HG03064 (cell line): ENCODE data around the gene STRC.
A peak's percentile ranks its signal among the peaks of the same experiment; 100 is the strongest.
"Not testable (repeated sequence)": the region's sequence is repeated elsewhere in the genome, so short reads cannot be mapped to it uniquely, and the experiment has no call there.

Source experiments
- ATAC-seq: cut with Tn5 transposase; IDR thresholded peaks from one replicate; pipeline ENCODE4 v1.9.1; 2021; ENCODE audit warnings: low read depth; ENCODE audit not compliant: unreplicated experiment

Gene STRC

GRCh38 chr15:43618700-43619099 is at the start of gene STRC:
TSS of gene STRC (minus strand) at chr15:43618800. CDS start at chr15:43618722, 78 bp downstream.
- not testable (repeated sequence) for ATAC-seq

GRCh38 chr15:43666177-43666576 is 47.6 kb upstream of the STRC start:
- ATAC-seq: not testable (repeated sequence)

GRCh38 chr15:43663333-43663732 is 44.7 kb upstream of the STRC start:
- ATAC-seq: not testable (repeated sequence)

GRCh38 chr15:43662293-43662692 is 43.7 kb upstream of the STRC start:
- not testable (repeated sequence) for ATAC-seq

GRCh38 chr15:43659727-43660126 is 41.1 kb upstream of the STRC start:
- not testable (repeated sequence) for ATAC-seq

- not testable (repeated sequence) for ATAC-seq
These were observed 30.9 kb upstream of the STRC start for GRCh38 chr15:43649430-43649926.

GRCh38 chr15:43648649-43649429 is 30.2 kb upstream of the STRC start, which contains the start of gene CATSPER2:
TSS of gene CATSPER2 (minus strand) at chr15:43648844. CDS start at chr15:43648061, 783 bp downstream.
- no peak for ATAC-seq

GRCh38 chr15:43638464-43639204 is 20.0 kb upstream of the STRC start:
- not testable (repeated sequence) for ATAC-seq

- not testable (repeated sequence) for ATAC-seq
These were observed 8.3 kb upstream of the STRC start for GRCh38 chr15:43626937-43627336.

- no peak for ATAC-seq
These were observed 6.5 kb upstream of the STRC start for GRCh38 chr15:43625106-43625505.

- ATAC-seq: not testable (repeated sequence)
These were observed 3.6 kb upstream of the STRC start for GRCh38 chr15:43622068-43622799.

- not testable (repeated sequence) for ATAC-seq
These were observed 850 bp downstream of the STRC start for GRCh38 chr15:43617750-43618149.

GRCh38 chr15:43602233-43602632 is 16.4 kb downstream of the STRC start:
- ATAC-seq: not testable (repeated sequence)

- ATAC-seq: not testable (repeated sequence)
These were observed 18.4 kb downstream of the STRC start for GRCh38 chr15:43600200-43600599.

- not testable (repeated sequence) for ATAC-seq
These were observed 19.5 kb downstream of the STRC start for GRCh38 chr15:43599131-43599530.

GRCh38 chr15:43593328-43594190 is 25.0 kb downstream of the STRC start, which contains the start of gene CKMT1B:
TSS of gene CKMT1B (plus strand) at chr15:43594027. CDS start at chr15:43594219, 192 bp downstream.
- not testable (repeated sequence) for ATAC-seq

GRCh38 chr15:43592841-43593240 is 25.8 kb downstream of the STRC start:
- not testable (repeated sequence) for ATAC-seq

GRCh38 chr15:43589778-43590466 is 28.7 kb downstream of the STRC start, which contains the start of gene PPIP5K1:
TSS of gene PPIP5K1 (minus strand) at chr15:43590208. CDS start at chr15:43584504, 5,704 bp downstream.
- ATAC-seq: peak; percentile 82

- not testable (repeated sequence) for ATAC-seq
These were observed 44.0 kb downstream of the STRC start for GRCh38 chr15:43574607-43575006.
